ENCODE data around the gene SPATA20.

DNA sequence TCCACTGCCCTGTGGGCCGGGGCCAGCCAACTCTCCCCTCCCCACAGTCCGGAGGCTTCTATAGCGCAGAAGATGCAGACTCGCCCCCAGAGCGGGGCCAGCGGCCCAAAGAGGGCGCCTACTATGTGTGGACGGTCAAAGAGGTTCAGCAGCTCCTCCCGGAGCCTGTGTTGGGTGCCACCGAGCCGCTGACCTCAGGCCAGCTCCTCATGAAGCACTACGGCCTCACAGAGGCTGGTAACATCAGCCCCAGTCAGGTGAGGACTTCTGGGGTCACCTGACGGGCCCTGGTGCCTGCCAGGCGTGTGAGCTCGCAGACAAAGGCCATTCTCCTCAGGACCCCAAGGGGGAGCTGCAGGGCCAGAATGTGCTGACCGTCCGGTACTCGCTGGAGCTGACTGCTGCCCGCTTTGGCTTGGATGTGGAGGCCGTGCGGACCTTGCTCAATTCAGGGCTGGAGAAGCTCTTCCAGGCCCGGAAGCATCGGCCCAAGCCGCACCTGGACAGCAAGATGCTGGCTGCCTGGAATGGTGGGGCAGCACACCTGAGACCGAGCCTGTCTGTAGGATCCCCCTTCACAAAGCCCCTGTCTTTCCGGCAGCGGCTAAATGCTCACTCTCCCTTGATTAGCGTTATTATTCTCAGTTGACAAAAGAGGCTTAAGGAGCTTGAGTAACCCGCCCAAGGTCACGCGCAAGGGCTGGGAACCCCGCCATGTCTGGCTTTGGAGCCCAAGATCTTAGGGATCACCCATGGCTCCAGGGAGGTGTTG lies 3.9 kb downstream of the SPATA20 start:
- TF ChIP-seq, protein P1, sequence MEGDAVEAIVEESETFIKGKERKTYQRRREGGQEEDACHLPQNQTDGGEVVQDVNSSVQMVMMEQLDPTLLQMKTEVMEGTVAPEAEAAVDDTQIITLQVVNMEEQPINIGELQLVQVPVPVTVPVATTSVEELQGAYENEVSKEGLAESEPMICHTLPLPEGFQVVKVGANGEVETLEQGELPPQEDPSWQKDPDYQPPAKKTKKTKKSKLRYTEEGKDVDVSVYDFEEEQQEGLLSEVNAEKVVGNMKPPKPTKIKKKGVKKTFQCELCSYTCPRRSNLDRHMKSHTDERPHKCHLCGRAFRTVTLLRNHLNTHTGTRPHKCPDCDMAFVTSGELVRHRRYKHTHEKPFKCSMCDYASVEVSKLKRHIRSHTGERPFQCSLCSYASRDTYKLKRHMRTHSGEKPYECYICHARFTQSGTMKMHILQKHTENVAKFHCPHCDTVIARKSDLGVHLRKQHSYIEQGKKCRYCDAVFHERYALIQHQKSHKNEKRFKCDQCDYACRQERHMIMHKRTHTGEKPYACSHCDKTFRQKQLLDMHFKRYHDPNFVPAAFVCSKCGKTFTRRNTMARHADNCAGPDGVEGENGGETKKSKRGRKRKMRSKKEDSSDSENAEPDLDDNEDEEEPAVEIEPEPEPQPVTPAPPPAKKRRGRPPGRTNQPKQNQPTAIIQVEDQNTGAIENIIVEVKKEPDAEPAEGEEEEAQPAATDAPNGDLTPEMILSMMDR (IDR thresholded peaks at IDR 0.05; ENCODE audit: low read length): peak; percentile 36
- TF ChIP-seq EZH2 (optimal IDR thresholded peaks at IDR 0.05; ENCODE audit: low read depth, low read length) (no peak), EZH2phosphoT487 (IDR thresholded peaks at IDR 0.05; ENCODE audit: low read length) (no peak)

Data from MM.1S (cell line).